Testis (tissue), 2 donors: Measurements from ENCODE around the gene FBN1.

ENCODE experiments used
- CTCF ChIP-seq, 3 experiments: fragments of 450-650 bp in 2 of 3; fragments of 200-600 bp in 1 of 3; sonication (generic) in 1 of 3; IDR thresholded peaks; one replicate each; pipeline ENCODE4 v1.5.1; 2016 to 2019; ENCODE audit warnings: antibody characterized with exemption in 3 of 3, mild to moderate bottlenecking in 2 of 3, moderate library complexity in 1 of 3
- POLR2A ChIP-seq: fragments of 450-650 bp; IDR thresholded peaks from one replicate; pipeline ENCODE4 v1.6.1; 2017; ENCODE audit warnings: antibody characterized with exemption, mild to moderate bottlenecking, moderate library complexity

GRCh38 chr15:48394970-48395369 lies 250.5 kb downstream of the FBN1 start:
- TF ChIP-seq CTCF (IDR thresholded peaks at IDR 0.05) = no peak
- no peak for TF ChIP-seq POLR2A
